ENCODE results near the gene BUD13.
A peak's percentile ranks its signal among the peaks of the same experiment; 100 is the strongest.

BUD13 gene

GRCh38 chr11:116712428-116712827, 60.4 kb downstream of the BUD13 start:
- no peak for DNase-seq

GRCh38 chr11:116710762-116711161, 62.0 kb downstream of the BUD13 start:
- no peak for DNase-seq

DNA sequence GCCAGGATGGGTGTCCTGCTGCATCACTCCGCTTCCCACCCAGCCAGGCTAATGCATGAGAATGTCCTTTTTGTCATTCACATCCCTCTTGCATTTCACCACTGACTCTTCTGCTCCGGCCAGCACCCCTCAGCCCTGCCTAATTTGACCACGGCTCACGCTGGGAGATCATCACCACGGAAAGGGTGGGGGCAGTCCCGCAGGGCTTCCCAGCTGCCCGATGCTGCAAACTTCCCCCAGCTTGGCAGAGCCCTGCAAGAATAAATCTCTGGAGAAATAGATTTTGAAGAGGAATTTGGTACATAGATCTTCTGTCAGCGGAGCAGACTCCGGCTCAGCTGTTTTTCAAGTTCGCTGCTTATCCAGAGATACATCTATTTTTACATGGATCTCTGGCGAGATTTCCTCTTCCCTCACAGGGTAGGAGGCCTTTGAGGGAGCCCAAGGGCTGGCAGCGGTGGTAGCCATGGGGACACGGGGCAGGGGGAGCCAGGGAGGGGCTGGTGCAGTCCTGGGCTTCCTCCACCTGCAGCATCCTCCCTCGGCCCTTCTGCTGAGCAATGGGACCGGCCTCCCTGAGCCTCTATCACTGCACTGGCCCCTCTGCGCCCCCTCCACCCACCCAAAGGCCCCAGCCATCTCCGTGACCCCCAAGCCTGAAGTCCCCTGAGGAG, 62.6 kb downstream of the BUD13 start:
- no peak for DNase-seq

DNA sequence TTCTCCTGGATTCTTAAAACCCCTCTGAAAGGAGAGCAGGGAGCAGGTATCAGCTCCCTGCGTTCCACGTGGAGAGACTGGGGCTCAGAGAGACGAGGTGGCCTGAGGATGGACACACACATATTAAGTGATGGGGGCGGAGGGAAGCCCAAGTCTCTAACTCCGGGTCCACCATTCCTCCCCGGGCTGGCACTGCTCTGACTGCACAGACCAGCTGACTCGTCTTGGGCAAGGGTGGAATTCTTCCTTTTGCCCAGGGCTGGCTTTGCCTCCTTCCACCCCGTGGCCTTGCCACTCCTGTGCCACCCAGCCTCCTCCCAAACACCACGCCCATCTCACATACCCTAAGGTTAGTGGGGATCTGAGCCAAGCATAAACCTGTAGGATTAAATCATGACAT, 65.0 kb downstream of the BUD13 start:
- no peak for DNase-seq

- no peak for DNase-seq
These were observed 65.6 kb downstream of the BUD13 start for GRCh38 chr11:116707161-116707629.

- DNase-seq = peak; percentile 65
These were observed 69.4 kb downstream of the BUD13 start for GRCh38 chr11:116703421-116703820.

DNA sequence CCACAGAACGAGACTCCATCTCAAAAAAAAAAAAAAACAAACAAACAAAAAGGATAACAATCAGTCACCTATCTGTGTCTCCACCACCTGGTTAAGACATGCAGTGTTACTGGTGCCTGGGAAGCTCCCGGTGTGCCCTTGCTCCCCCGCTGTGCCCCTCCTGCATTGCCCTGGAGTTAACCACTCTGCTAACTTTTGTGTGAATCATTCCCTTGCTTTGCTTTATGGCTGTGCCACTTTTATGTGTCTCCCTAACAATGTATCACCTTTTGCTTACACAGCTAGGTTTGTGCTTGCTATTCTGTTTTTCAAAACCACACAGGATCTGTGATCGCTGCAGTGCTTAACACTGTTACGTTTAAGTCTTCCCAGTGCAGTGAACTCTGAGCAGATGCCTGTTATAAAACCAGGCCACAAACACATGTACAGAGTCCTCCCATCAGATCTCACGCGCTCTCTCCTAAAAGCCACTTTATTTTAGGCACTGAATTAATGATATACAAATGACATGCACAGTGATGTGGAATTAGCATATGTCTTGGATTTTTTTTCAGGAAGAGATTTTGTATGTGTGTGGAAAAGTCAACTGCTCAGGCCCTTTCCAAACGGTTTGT, 69.9 kb downstream of the BUD13 start:
- no peak for DNase-seq

DNA sequence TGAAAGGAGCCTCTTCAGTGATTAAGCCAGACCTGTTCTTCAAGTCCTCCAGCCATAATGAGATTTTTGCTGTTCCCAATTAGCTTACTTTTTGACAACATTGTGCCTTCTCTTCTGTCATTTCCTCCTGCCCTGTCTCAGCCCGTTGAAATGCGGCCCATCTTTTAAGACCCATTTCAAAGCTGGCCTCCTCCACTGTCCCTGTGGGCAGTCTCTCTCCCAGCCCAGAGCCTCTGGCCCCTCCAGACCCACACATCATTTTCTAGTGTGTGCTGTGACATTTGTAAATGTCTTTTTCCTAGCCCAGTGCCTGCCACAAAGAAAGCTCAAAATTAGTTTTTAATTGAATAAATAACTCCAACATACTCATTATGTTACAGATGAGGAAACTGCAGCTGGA, 70.9 kb downstream of the BUD13 start:
- no peak for DNase-seq

DNA sequence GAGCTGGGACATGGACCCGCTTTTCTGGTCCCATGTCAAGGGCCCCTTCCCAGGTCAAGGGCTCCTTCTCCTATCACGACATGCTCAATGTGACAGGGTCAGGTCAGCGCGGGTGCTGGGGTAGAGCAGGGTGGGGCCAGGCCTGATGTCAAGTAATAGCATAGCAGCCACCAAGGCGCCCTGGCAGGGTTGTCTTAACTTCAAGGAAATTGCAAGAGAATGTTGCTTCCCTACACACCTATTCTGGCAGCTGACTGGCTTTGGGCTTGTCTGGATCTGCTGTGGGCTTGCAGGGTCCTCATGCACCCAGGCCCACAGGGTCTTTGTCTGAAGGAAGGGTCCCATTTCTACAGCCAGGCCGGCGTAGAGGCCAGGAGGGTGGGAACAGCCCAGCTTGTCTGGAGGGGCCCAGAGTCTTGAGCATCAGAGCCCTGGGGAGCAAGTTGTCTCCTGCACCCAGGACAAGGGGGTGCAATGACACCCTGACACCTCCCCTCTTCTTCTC, 71.4 kb downstream of the BUD13 start:
- DNase-seq = no peak

GRCh38 chr11:116700586-116701220, 72.1 kb downstream of the BUD13 start:
- no peak for DNase-seq

Measured in NCI-H524 treated with DMSO at 0.1 percent for 48 hours (cell line).